ENCODE results near the gene BCAM. TPM values are rescaled to one million over a fixed set of nuclear protein-coding genes. Genes with fewer than 3 reads are reported as not detected.

The BCAM gene
- total RNA-seq, 3 donors from 2014 or later: 17.1 to 102 (median 75.4) TPM

- Histone ChIP-seq H3K9me3 (no peaks in the 10 kb centered on the region), H3K27ac (peak overlapping the region; percentile 100), H3K27me3 (no peaks in the 10 kb centered on the region), H3K4me3 (peak overlapping the region; percentile 96 to 100 (median 99)), H3K36me3 (no peaks in the 10 kb centered on the region), H3K4me1 (peaks cover 7 to 11% of the 10 kb centered on the region in 2 donors)
- peak in 1 of 2 donors; percentile 50 for DNase-seq (ENCODE audit: low spot score in 2 of 2)
- intact Hi-C loops (cut with DNase I; ENCODE audit: low total_unique reads): no loop called here
- TF ChIP-seq POLR2A (IDR thresholded peaks at IDR 0.05) (no peak), POLR2AphosphoS5 (IDR thresholded peaks at IDR 0.05) (no peak), CTCF (IDR thresholded peaks at IDR 0.05) (no peak)
Observed at GRCh38 chr19:44846455-44847143, 37.7 kb downstream of the BCAM start.

DNA sequence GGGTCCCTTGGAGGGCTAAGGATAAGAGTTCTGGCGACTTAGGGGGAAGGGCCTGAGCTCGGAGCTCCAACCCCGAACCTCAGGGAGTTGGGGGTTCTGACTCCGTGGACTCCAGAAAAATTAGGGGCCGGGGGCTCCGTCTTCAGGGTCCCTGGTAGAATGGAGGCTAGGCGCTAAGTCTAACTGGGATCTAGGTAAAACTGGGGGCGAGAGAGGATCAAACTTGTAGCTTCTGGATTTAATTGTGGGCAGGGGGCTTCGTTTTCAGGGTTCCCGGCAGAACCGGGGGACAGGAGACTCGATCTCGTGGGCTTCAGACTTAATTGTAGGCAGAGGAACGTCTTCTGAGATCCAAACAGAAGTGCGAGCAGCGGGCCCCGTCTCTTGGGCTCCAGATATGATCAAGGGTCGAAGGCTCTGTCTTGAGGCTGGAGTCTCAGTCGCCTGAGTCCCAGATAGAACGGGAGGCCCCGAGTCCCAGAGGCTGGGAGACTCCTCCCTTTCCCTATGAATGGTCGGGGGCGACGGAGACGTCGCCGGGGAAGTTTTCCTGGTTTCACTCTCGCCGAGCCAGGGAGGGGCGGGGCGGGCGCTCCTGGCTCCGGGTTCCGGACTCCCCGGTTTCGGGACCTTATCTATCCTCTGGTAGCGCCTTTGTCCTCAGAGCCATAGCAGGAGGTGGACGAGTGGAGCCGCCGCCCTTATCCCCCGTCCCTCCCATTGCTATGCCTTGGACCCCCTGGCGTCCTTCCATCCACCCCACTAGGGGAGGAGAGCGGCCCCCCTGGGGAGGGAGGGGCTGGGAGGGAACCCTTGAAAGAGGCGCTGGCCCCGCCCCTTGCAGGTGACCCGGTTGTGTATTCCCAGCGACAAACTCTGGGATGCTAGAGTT is 38.5 kb downstream of the BCAM start:
- H3K4me3 ChIP-seq: peak overlapping the region; percentile 96 to 100 (median 99)
- peak overlapping the region; percentile 100 for H3K27ac ChIP-seq
- no peaks in the 10 kb centered on the region for H3K9me3 ChIP-seq
- H3K27me3 ChIP-seq: no peaks in the 10 kb centered on the region
- H3K4me1 ChIP-seq: peaks cover 7 to 11% of the 10 kb centered on the region in 2 donors
- intact Hi-C loops (cut with DNase I; ENCODE audit: low total_unique reads): no loop called here
- no peaks in the 10 kb centered on the region for H3K36me3 ChIP-seq
- peak; percentile 38 to 86 (median 45) for TF ChIP-seq POLR2AphosphoS5 (IDR thresholded peaks at IDR 0.05)
- TF ChIP-seq POLR2A (IDR thresholded peaks at IDR 0.05): peak; percentile 59
- TF ChIP-seq CTCF (IDR thresholded peaks at IDR 0.05): no peak
- peak; percentile 88 to 89 for DNase-seq (ENCODE audit: low spot score in 2 of 2)

- H3K27me3 ChIP-seq: no peaks in the 10 kb centered on the region
- intact Hi-C loops (cut with DNase I; ENCODE audit: low total_unique reads): no loop called here
- H3K4me3 ChIP-seq: peak overlapping the region; percentile 96 to 100 (median 99)
- H3K27ac ChIP-seq: peak overlapping the region; percentile 100
- no peaks in the 10 kb centered on the region for H3K36me3 ChIP-seq
- TF ChIP-seq POLR2AphosphoS5 (IDR thresholded peaks at IDR 0.05) (no peak), CTCF (IDR thresholded peaks at IDR 0.05) (no peak), POLR2A (IDR thresholded peaks at IDR 0.05) (no peak)
- H3K9me3 ChIP-seq: no peaks in the 10 kb centered on the region
- H3K4me1 ChIP-seq: peaks cover 7 to 11% of the 10 kb centered on the region in 2 donors
- DNase-seq (ENCODE audit: low spot score in 2 of 2): peak in 1 of 2 donors; percentile 38
Observed at GRCh38 chr19:44848036-44848811, 39.3 kb downstream of the BCAM start.

DNA sequence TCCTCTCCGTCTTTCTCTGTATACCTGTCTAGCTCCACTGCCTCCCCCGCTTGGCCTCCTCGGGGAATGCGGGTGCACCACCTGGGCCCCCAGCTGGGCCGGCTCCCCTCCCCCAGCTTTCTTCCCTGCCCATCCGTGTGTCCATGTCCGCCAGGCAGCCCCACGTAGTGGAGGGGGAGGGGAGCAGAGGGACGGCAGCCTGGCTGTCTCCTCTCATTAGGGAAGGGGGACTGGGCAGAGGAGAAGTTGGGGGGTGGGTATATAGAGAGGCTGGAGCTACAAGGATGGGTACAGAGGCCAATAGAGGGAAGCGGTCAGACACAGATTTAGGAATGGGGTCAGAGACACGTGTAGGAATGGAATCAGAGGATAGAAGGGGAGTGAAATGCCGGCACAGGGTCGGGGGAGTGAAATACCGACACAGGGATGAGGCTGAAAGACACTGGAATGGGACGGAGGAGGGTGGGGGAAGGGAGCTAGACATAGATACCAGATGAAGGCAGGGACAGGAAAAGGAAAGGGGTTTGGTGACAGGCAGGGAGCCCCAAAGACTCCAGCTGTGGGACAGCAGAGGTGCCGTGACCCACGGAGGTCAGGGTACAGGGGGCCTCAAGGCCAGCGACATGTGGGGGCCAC is 40.0 kb downstream of the BCAM start:
- Histone ChIP-seq H3K4me1 (peaks cover 7 to 11% of the 10 kb centered on the region in 2 donors), H3K27me3 (no peaks in the 10 kb centered on the region), H3K36me3 (no peaks in the 10 kb centered on the region), H3K27ac (peak overlapping the region; percentile 100), H3K9me3 (no peaks in the 10 kb centered on the region), H3K4me3 (peak overlapping the region; percentile 96 to 100 (median 99))
- DNase-seq (ENCODE audit: low spot score in 2 of 2): no peak
- intact Hi-C loops (cut with DNase I; ENCODE audit: low total_unique reads): no loop called here
- TF ChIP-seq CTCF (IDR thresholded peaks at IDR 0.05) (no peak), POLR2A (IDR thresholded peaks at IDR 0.05) (no peak), POLR2AphosphoS5 (IDR thresholded peaks at IDR 0.05) (no peak)
